ENCODE results near the gene ZNF444. TPM values are rescaled to one million over a fixed set of nuclear protein-coding genes. Genes with fewer than 3 reads are reported as not detected.

The ZNF444 gene
- total RNA-seq, 1 experiment from 2014 or later: 40.0 TPM

DNA sequence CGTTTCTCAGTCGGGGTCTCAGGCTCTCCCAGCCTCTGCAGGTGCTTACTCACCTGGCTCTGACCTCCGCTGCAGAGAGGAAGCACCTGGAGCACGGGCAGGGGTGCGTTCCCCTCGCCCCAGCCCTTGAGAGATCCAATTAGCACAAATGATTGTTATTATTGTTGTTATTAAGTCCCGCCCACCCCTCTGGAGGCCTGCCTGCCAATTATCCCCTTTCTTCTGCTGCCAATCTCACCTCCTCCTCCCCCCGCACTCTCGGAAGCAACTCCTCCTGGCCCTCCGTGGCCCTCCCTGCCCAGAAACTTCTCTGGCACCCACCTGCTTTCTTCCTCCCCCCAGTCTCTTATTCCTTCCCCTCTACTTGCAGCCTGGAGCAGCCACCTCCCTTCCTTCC lies 28.8 kb upstream of the ZNF444 start:
- POLR2A ChIA-PET (ENCODE audit: unreplicated experiment): interaction anchor here (0.6 kb wide), 1 partner anchor 8 kb away, joined by 4 read pairs; no protein-coding TSS in a partner anchor

DNA sequence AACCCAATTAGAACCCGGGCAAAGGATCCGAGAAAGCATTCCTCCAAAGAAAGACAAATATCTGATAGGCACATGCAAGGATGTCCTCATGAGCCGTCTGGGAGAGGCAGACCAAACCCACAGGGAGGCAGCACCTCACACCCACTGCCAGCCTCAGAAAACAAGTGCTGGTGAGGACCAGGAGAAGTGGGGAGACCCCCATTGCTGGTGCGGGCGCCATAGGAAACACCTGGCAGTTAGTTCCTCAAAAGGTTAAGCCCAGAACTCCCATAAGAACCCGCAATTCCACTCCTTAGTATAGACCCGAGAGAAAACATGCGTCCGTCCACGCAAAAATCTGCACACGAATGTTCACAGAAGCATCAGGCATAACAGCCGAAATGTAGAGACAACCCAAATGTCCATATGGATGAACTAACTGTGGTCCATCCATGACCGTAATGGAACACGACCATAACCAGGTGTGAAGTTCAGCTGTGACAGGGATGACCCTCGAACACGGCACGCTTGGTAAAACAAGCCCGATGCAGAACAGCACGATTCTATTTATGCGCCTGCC lies 27.9 kb upstream of the ZNF444 start:
- no peaks in the 10 kb centered on the region for H3K27me3 ChIP-seq (ENCODE audit: low read length)
- H4K20me1 ChIP-seq (ENCODE audit: low read length): peaks cover 78% of the 10 kb centered on the region
- TF ChIP-seq EZH2phosphoT487 (IDR thresholded peaks at IDR 0.05; ENCODE audit: borderline replicate concordance, low read length): no peak
- no peak for TF ChIP-seq EZH2 (IDR thresholded peaks at IDR 0.05; ENCODE audit: low read length, unreplicated experiment)
- TF ChIP-seq, protein P1, sequence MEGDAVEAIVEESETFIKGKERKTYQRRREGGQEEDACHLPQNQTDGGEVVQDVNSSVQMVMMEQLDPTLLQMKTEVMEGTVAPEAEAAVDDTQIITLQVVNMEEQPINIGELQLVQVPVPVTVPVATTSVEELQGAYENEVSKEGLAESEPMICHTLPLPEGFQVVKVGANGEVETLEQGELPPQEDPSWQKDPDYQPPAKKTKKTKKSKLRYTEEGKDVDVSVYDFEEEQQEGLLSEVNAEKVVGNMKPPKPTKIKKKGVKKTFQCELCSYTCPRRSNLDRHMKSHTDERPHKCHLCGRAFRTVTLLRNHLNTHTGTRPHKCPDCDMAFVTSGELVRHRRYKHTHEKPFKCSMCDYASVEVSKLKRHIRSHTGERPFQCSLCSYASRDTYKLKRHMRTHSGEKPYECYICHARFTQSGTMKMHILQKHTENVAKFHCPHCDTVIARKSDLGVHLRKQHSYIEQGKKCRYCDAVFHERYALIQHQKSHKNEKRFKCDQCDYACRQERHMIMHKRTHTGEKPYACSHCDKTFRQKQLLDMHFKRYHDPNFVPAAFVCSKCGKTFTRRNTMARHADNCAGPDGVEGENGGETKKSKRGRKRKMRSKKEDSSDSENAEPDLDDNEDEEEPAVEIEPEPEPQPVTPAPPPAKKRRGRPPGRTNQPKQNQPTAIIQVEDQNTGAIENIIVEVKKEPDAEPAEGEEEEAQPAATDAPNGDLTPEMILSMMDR (conservative IDR thresholded peaks at IDR 0.05; ENCODE audit: low read depth, low read length): no peak
- H3K9ac ChIP-seq (ENCODE audit: low read length): no peak overlapping the region
- H3F3A ChIP-seq (ENCODE audit: low read length, unreplicated experiment): no peaks in the 10 kb centered on the region
- H3K4me2 ChIP-seq (ENCODE audit: low read length): no peak overlapping the region
- H3K27ac ChIP-seq (ENCODE audit: low read length): no peak overlapping the region
- ATAC-seq: no peak
- ChIA-PET POLR2A (ENCODE audit: unreplicated experiment) (no interaction called here), CTCF (no interaction called here)
- intact Hi-C loops (cut with micrococcal nuclease): no loop called here
- H3K4me1 ChIP-seq (ENCODE audit: insufficient read depth, low read length): no peaks in the 10 kb centered on the region
- no TSS peak for BruUV-seq (replicated peaks)
- DNase-seq: no peak
- H3K4me3 ChIP-seq (ENCODE audit: low read length): no peak overlapping the region
- H3K79me2 ChIP-seq (ENCODE audit: low read length): peaks cover 100% of the 10 kb centered on the region
- H3K36me3 ChIP-seq (ENCODE audit: low read depth, low read length): peaks cover 5% of the 10 kb centered on the region; the same call in 1 of the 2 replicates
- no peak overlapping the region for H2AFZ ChIP-seq (ENCODE audit: low read length)
- no peaks in the 10 kb centered on the region for H3K9me3 ChIP-seq (ENCODE audit: low read length)
- no peaks in the 10 kb centered on the region for H3K9me2 ChIP-seq (replicated peaks; ENCODE audit: low read length)

More for the DNA sequence above, 28.8 kb upstream of the ZNF444 start:
- Histone ChIP-seq H3K36me3 (ENCODE audit: low read depth, low read length) (no peaks in the 10 kb centered on the region; the same call in 1 of the 2 replicates), H2AFZ (ENCODE audit: low read length) (no peak overlapping the region), H3F3A (ENCODE audit: low read length, unreplicated experiment) (no peaks in the 10 kb centered on the region), H3K9me3 (ENCODE audit: low read length) (no peaks in the 10 kb centered on the region), H3K27me3 (ENCODE audit: low read length) (no peaks in the 10 kb centered on the region), H3K4me3 (ENCODE audit: low read length) (no peak overlapping the region), H3K79me2 (ENCODE audit: low read length) (peaks cover 100% of the 10 kb centered on the region), H3K9me2 (replicated peaks; ENCODE audit: low read length) (no peaks in the 10 kb centered on the region), H3K4me1 (ENCODE audit: insufficient read depth, low read length) (no peaks in the 10 kb centered on the region), H3K9ac (ENCODE audit: low read length) (no peak overlapping the region), H3K27ac (ENCODE audit: low read length) (no peak overlapping the region), H3K4me2 (ENCODE audit: low read length) (no peak overlapping the region), H4K20me1 (ENCODE audit: low read length) (peaks cover 71% of the 10 kb centered on the region)
- DNase-seq (no peak), ATAC-seq (no peak)
- intact Hi-C loops (cut with micrococcal nuclease): no loop called here
- CTCF ChIA-PET: no interaction called here
- TF ChIP-seq, protein P1 (conservative IDR thresholded peaks at IDR 0.05; ENCODE audit: low read depth, low read length): no peak
- no peak for TF ChIP-seq EZH2 (IDR thresholded peaks at IDR 0.05; ENCODE audit: low read length, unreplicated experiment)
- no peak for TF ChIP-seq EZH2phosphoT487 (IDR thresholded peaks at IDR 0.05; ENCODE audit: borderline replicate concordance, low read length)
- no TSS peak for BruUV-seq (replicated peaks)

DNA sequence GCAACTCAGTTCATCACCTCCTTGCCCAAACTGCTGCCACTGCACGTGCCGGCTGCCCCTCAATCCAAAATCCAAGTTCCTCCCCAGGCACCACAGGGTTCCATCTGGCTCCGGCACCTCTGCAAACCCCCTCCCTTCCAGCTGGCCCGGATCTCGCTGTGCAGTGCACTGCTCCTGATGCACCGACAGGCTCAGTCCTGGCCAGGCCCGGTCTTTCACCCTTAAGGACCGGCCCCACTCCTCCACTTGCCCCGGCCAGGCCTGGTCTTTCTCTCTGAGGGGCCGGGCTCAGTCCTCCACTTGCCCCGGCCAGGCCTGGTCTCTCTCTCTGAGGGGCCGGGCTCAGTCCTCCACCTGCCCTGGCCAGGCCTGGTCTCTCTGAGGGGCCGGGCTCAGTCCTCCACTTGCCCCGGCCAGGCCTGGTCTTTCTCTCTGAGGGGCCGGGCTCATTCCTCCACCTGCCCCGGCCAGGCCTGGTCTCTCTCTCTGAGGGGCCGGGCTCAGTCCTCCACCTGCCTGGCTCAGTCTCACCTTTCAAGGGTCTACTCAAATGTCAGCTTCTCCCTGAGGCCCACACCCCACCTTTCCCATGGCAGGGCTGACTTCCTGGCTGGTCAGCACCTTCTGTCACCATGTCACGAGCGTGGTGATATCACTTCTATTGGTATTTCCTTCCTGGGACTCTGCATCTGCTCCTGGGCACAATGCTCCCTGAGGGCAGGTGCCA lies 26.9 kb upstream of the ZNF444 start:
- Histone ChIP-seq H3K4me1 (ENCODE audit: insufficient read depth, low read length) (peaks cover 4% of the 10 kb centered on the region), H3K9ac (ENCODE audit: low read length) (no peak overlapping the region), H2AFZ (ENCODE audit: low read length) (no peak overlapping the region), H3F3A (ENCODE audit: low read length, unreplicated experiment) (no peaks in the 10 kb centered on the region), H3K36me3 (ENCODE audit: low read depth, low read length) (peaks cover 10% of the 10 kb centered on the region; the same call in 1 of the 2 replicates), H4K20me1 (ENCODE audit: low read length) (peaks cover 79% of the 10 kb centered on the region), H3K9me3 (ENCODE audit: low read length) (no peaks in the 10 kb centered on the region), H3K9me2 (replicated peaks; ENCODE audit: low read length) (no peaks in the 10 kb centered on the region), H3K27me3 (ENCODE audit: low read length) (no peaks in the 10 kb centered on the region), H3K27ac (ENCODE audit: low read length) (no peak overlapping the region), H3K4me2 (ENCODE audit: low read length) (no peak overlapping the region), H3K79me2 (ENCODE audit: low read length) (peaks cover 100% of the 10 kb centered on the region), H3K4me3 (ENCODE audit: low read length) (no peak overlapping the region)
- CTCF ChIA-PET: no interaction called here
- BruUV-seq (replicated peaks): no TSS peak
- intact Hi-C loops (cut with micrococcal nuclease): no loop called here
- no peak for ATAC-seq
- POLR2A ChIA-PET (ENCODE audit: unreplicated experiment): no interaction called here
- no peak for DNase-seq
- TF ChIP-seq EZH2phosphoT487 (IDR thresholded peaks at IDR 0.05; ENCODE audit: borderline replicate concordance, low read length) (no peak), EZH2 (IDR thresholded peaks at IDR 0.05; ENCODE audit: low read length, unreplicated experiment) (no peak)
- TF ChIP-seq, protein P1 (conservative IDR thresholded peaks at IDR 0.05; ENCODE audit: low read depth, low read length): no peak
